Thoracic aorta (tissue), 2 donors: ENCODE results near the gene FAM120B. TPM values are rescaled to one million over a fixed set of nuclear protein-coding genes. Genes with fewer than 3 reads are reported as not detected.
"Not testable (repeated sequence)": the region's sequence is repeated elsewhere in the genome, so short reads cannot be mapped to it uniquely, and the experiment has no call there.

ENCODE experiments used
- ATAC-seq: fragments of 150-250 bp; one replicate; pipeline ENCODE4 v1.8.0; 2017; ENCODE audit warnings: low read depth; ENCODE audit not compliant: insufficient number of reproducible peaks, low FRiP score
- DNase-seq: peaks from one replicate; pipeline ENCODE4 v3.0.0-alpha.2; 2020; ENCODE audit warnings: low spot score
- H3K27ac ChIP-seq, 2 donors: fragments of 200-600 bp; sonication (generic); 1 replicate in 1 of 2; 2 replicates in 1 of 2; pipeline ENCODE4 v1.5.1; 2016; ENCODE audit warnings: mild to moderate bottlenecking in 2 of 2, moderate library complexity in 2 of 2
- H3K27me3 ChIP-seq: fragments of 200-600 bp; sonication (generic); replicated peaks from 2 replicates; pipeline ENCODE4 v1.6.0; 2016; ENCODE audit warnings: mild to moderate bottlenecking; ENCODE audit not compliant: insufficient read depth
- H3K36me3 ChIP-seq: fragments of 200-600 bp; sonication (generic); one replicate; pipeline ENCODE4 v1.5.1; 2016
- H3K4me1 ChIP-seq, 2 donors: fragments of 200-600 bp; sonication (generic); 1 replicate in 1 of 2; 2 replicates in 1 of 2; pipeline versions ENCODE4 v1.5.1 to v1.6.0; 2016; ENCODE audit warnings: low read depth in 2 of 2, mild to moderate bottlenecking in 1 of 2; ENCODE audit not compliant: control insufficient read depth in 1 of 2
- H3K4me3 ChIP-seq: fragments of 200-600 bp; sonication (generic); 2 replicates; pipeline ENCODE4 v1.5.1; 2016; ENCODE audit warnings: mild to moderate bottlenecking
- H3K9me3 ChIP-seq: fragments of 200-600 bp; sonication (generic); 2 replicates; pipeline ENCODE4 v1.5.1; 2016
- CTCF ChIP-seq: fragments of 200-600 bp; sonication (generic); IDR thresholded peaks from one replicate; pipeline ENCODE4 v1.5.1; 2019; ENCODE audit warnings: antibody characterized with exemption
- total RNA-seq, 2 donors: library from RNA; depleted of rRNA; stranded (reverse); fragments of >200 nt; gene quantifications; one replicate each; pipeline versions ENCODE4 v1.1.0 to v1.2.3, GENCODE V29; 2016

The FAM120B gene
- total RNA-seq, 2 donors from 2014 or later, result 21.0 to 24.1 TPM

DNA sequence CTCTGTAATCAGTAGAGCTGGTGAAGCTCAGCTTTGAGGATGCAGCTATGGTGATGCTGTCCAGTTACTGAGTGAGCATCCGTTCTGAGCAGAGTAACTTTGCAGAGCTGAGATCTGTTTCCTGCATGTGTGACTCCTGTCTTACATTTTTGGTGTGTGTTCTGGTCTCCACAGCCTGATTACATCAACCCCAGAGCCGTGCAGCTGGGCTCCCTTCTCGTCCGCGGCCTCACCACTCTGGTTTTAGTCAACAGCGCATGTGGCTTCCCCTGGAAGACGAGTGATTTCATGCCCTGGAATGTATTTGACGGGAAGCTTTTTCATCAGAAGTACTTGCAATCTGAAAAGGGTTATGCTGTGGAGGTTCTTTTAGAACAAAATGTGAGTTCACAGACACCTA lies 81.6 kb downstream of the FAM120B start:
- no peak for ATAC-seq

GRCh38 chr6:170393033-170393432 lies 86.5 kb downstream of the FAM120B start:
- ATAC-seq (no peak), DNase-seq (no peak)
- no peak overlapping the region for H3K27ac ChIP-seq
- H3K9me3 ChIP-seq, result no peaks in the 10 kb centered on the region
- H3K36me3 ChIP-seq, result peaks cover 33% of the 10 kb centered on the region
- H3K4me1 ChIP-seq, result no peaks in the 10 kb centered on the region
- no peak for TF ChIP-seq CTCF
- H3K4me3 ChIP-seq, result no peak overlapping the region
- H3K27me3 ChIP-seq, result no peaks in the 10 kb centered on the region

More for the DNA sequence above, 81.6 kb downstream of the FAM120B start:
- no peaks in the 10 kb centered on the region for H3K27me3 ChIP-seq
- peaks cover 14% of the 10 kb centered on the region for H3K36me3 ChIP-seq
- no peak for DNase-seq
- no peak overlapping the region for H3K27ac ChIP-seq
- TF ChIP-seq CTCF, result no peak
- no peaks in the 10 kb centered on the region for H3K9me3 ChIP-seq
- no peak overlapping the region for H3K4me3 ChIP-seq
- no peaks in the 10 kb centered on the region for H3K4me1 ChIP-seq

GRCh38 chr6:170393807-170394399 lies 87.3 kb downstream of the FAM120B start:
- Histone ChIP-seq H3K36me3 (peaks cover 33% of the 10 kb centered on the region), H3K4me1 (no peaks in the 10 kb centered on the region), H3K4me3 (no peak overlapping the region), H3K27me3 (no peaks in the 10 kb centered on the region), H3K9me3 (no peaks in the 10 kb centered on the region), H3K27ac (no peak overlapping the region)
- DNase-seq, result no peak
- no peak for ATAC-seq
- no peak for TF ChIP-seq CTCF

DNA sequence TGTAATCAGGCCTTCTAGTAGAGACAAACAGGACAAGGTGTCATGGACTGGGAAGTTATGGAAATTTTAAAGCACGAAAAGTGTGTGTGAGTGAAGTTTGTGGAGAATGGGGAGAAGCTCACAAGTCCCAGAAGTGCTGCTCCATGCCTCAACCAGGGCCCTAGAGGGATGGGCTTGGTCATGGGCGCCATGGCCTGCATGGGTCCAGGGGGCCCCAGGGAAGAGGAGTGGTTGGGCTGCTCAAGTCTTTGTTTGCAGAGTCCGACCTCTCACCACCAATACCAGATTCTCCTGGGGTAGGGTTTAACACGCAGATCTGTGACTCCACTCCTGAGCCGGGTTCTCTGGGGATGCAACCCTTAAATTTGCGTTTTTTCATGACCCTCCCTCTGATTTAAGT lies 88.4 kb downstream of the FAM120B start:
- H3K9me3 ChIP-seq, result no peaks in the 10 kb centered on the region
- TF ChIP-seq CTCF, result no peak
- H3K4me1 ChIP-seq, result no peaks in the 10 kb centered on the region
- DNase-seq (no peak), ATAC-seq (no peak)
- no peaks in the 10 kb centered on the region for H3K27me3 ChIP-seq
- H3K4me3 ChIP-seq, result no peak overlapping the region
- H3K36me3 ChIP-seq, result peaks cover 38% of the 10 kb centered on the region
- H3K27ac ChIP-seq, result no peak overlapping the region

- DNase-seq, ATAC-seq, H3K4me3 ChIP-seq, H3K27me3 ChIP-seq, H3K4me1 ChIP-seq, H3K27ac ChIP-seq, H3K9me3 ChIP-seq: not testable (repeated sequence)
- H3K36me3 ChIP-seq, result peaks cover 33% of the 10 kb centered on the region
Measured at GRCh38 chr6:170398743-170399369, 92.3 kb downstream of the FAM120B start.

DNA sequence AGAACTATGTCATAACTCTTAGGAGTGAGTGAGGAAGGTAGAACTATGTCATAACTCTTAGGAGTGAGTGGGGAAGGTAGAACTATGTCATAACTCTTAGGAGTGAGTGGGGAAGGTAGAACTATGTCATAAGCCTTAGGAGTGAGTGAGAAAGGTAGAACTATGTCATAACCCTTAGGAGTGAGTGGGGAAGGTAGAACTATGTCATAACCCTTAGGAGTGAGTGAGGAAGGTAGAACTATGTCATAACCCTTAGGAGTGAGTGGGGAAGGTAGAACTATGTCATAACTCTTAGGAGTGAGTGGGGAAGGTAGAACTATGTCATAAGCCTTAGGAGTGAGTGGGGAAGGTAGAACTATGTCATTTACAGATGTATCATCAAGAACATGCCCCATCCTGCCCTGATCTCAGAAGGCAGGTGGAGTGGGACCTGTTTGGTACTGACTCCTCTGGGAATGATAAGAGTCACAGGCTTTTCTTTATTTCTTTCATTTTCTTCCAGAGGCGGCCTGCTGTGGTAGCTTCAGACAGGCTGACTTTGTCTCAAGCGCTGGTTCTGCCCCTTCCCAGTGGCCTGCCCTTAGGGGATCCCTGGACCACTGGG lies 93.5 kb downstream of the FAM120B start:
- H3K27ac ChIP-seq, H3K4me3 ChIP-seq, DNase-seq, H3K27me3 ChIP-seq, ATAC-seq, H3K4me1 ChIP-seq, H3K9me3 ChIP-seq: not testable (repeated sequence)
- peaks cover 39% of the 10 kb centered on the region for H3K36me3 ChIP-seq
